GM19395 (cell line): ENCODE results near the gene GATM.

Experiments
- ATAC-seq: cut with Tn5 transposase; IDR thresholded peaks from one replicate; pipeline ENCODE4 v1.9.1; 2021; ENCODE audit warnings: mild to moderate bottlenecking, moderate library complexity; ENCODE audit not compliant: unreplicated experiment

Gene GATM

GRCh38 chr15:45378149-45378912 is at the start of gene GATM:
TSS of gene GATM (minus strand) at chr15:45378544. CDS start at chr15:45378453, 91 bp downstream.
- ATAC-seq = peak; percentile 83

GRCh38 chr15:45427085-45427484 is 48.7 kb upstream of the GATM start:
- no peak for ATAC-seq

- no peak for ATAC-seq
These were observed 46.8 kb upstream of the GATM start for GRCh38 chr15:45425135-45425534.

- no peak for ATAC-seq
These were observed 46.1 kb upstream of the GATM start for GRCh38 chr15:45424429-45424828.

GRCh38 chr15:45417303-45417950 is 39.1 kb upstream of the GATM start:
- ATAC-seq = no peak

GRCh38 chr15:45414215-45414885 is 36.0 kb upstream of the GATM start:
- ATAC-seq = no peak

GRCh38 chr15:45409596-45409995 is 31.3 kb upstream of the GATM start:
- no peak for ATAC-seq

GRCh38 chr15:45407786-45408185 is 29.4 kb upstream of the GATM start:
- ATAC-seq = no peak

GRCh38 chr15:45402955-45403877 is 24.9 kb upstream of the GATM start:
- peak; percentile 40 for ATAC-seq

- ATAC-seq = peak; percentile 86
These were observed 24.0 kb upstream of the GATM start for GRCh38 chr15:45402162-45402954.

GRCh38 chr15:45401665-45402161 is 23.4 kb upstream of the GATM start:
- ATAC-seq = peak; percentile 8

- no peak for ATAC-seq
These were observed 21.3 kb upstream of the GATM start for GRCh38 chr15:45399381-45400212.

GRCh38 chr15:45397116-45397665 is 18.8 kb upstream of the GATM start:
- ATAC-seq = no peak

- no peak for ATAC-seq
These were observed 17.6 kb upstream of the GATM start for GRCh38 chr15:45395943-45396342.

- ATAC-seq = no peak
These were observed 16.3 kb upstream of the GATM start for GRCh38 chr15:45394681-45395080.

- ATAC-seq = no peak
These were observed 15.5 kb upstream of the GATM start for GRCh38 chr15:45393851-45394250.

- no peak for ATAC-seq
These were observed 14.2 kb upstream of the GATM start for GRCh38 chr15:45392584-45392855.

- ATAC-seq = peak; percentile 98
These were observed 13.6 kb upstream of the GATM start for GRCh38 chr15:45391746-45392583.
